Mucosa of descending colon (tissue), 3 donors: Measurements from ENCODE around the gene MED20. TPM values are rescaled to one million over a fixed set of nuclear protein-coding genes. Genes with fewer than 3 reads are reported as not detected.

ENCODE experiments used
- ATAC-seq: fragments of 200-7000 bp; cut with Tn5 transposase; one replicate; pipeline ENCODE4 v1.9.1; 2020; ENCODE audit warnings: mild to moderate bottlenecking, moderate library complexity
- DNase-seq, 3 donors: peaks; one replicate each; pipeline ENCODE4 v3.0.0-alpha.2; 2020
- H3K36me3 ChIP-seq: fragments of 200-600 bp; one replicate; pipeline ENCODE4 v1.8.0; 2021; ENCODE audit warnings: low read depth, mild to moderate bottlenecking
- H3K4me1 ChIP-seq: fragments of 200-600 bp; one replicate; pipeline ENCODE4 v1.8.0; 2021; ENCODE audit warnings: low read depth, mild to moderate bottlenecking
- H3K4me3 ChIP-seq: fragments of 200-600 bp; one replicate; pipeline ENCODE4 v1.8.0; 2021; ENCODE audit warnings: mild to moderate bottlenecking
- H3K9me3 ChIP-seq: fragments of 200-600 bp; one replicate; pipeline ENCODE4 v1.8.0; 2021; ENCODE audit warnings: mild to moderate bottlenecking
- intact Hi-C, 2 donors: fragments of 100-400 bp; cut with DNase I in 1 of 2; cut with micrococcal nuclease in 1 of 2; formaldehyde crosslinking; loops; one replicate each; pipeline versions ENCODE4 v1.11.0 to v1.11.1; 2022; cut with DNase I, micrococcal nuclease
- total RNA-seq, 3 donors: library from RNA; stranded (reverse); fragmentation: NEBNext Ultra II Directional in 2 of 3; extraction: Animal tissue kit (Norgen Biotek cat#: 25700) in 2 of 3; gene quantifications; one replicate each; pipeline versions ENCODE4 v1.2.1 to v1.2.4, GENCODE V29; 2021 to 2023
- TF ChIP-seq, protein P1 (sequence below): fragments of 200-600 bp; IDR thresholded peaks from one replicate; pipeline ENCODE4 v1.8.0; 2022; ENCODE audit warnings: antibody characterized with exemption, mild to moderate bottlenecking
- donor health status: DM: no; HTN: no; CAD: no; lungs with moderate emphysema.
- donor health status: DM: no; HTN: no; CAD: no.
- donor health status: DM: no; HTN: yes; CAD: no.

The MED20 gene
- total RNA-seq, 3 donors from 2014 or later = 15.5 to 21.2 (median 18.6) TPM

GRCh38 chr6:41931792-41932191, 10.9 kb upstream of the MED20 start:
- Histone ChIP-seq H3K36me3 (peaks cover 14% of the 10 kb centered on the region), H3K4me3 (no peak overlapping the region), H3K9me3 (no peaks in the 10 kb centered on the region), H3K4me1 (peaks cover 3% of the 10 kb centered on the region)
- intact Hi-C loops = no loop called here
- no peak for ATAC-seq
- TF ChIP-seq, protein P1, sequence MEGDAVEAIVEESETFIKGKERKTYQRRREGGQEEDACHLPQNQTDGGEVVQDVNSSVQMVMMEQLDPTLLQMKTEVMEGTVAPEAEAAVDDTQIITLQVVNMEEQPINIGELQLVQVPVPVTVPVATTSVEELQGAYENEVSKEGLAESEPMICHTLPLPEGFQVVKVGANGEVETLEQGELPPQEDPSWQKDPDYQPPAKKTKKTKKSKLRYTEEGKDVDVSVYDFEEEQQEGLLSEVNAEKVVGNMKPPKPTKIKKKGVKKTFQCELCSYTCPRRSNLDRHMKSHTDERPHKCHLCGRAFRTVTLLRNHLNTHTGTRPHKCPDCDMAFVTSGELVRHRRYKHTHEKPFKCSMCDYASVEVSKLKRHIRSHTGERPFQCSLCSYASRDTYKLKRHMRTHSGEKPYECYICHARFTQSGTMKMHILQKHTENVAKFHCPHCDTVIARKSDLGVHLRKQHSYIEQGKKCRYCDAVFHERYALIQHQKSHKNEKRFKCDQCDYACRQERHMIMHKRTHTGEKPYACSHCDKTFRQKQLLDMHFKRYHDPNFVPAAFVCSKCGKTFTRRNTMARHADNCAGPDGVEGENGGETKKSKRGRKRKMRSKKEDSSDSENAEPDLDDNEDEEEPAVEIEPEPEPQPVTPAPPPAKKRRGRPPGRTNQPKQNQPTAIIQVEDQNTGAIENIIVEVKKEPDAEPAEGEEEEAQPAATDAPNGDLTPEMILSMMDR = no peak
- no peak for DNase-seq

- H3K9me3 ChIP-seq = no peaks in the 10 kb centered on the region
- ATAC-seq (no peak), DNase-seq (no peak)
- intact Hi-C loops = loop anchor here (10.0 kb wide), 1 partner anchor 135 kb away; no protein-coding TSS in a partner anchor
- TF ChIP-seq, protein P1 = no peak
- H3K36me3 ChIP-seq = peaks cover 9% of the 10 kb centered on the region
- H3K4me1 ChIP-seq = no peaks in the 10 kb centered on the region
- no peak overlapping the region for H3K4me3 ChIP-seq
These were observed 9.0 kb upstream of the MED20 start for GRCh38 chr6:41929924-41930323.

DNA sequence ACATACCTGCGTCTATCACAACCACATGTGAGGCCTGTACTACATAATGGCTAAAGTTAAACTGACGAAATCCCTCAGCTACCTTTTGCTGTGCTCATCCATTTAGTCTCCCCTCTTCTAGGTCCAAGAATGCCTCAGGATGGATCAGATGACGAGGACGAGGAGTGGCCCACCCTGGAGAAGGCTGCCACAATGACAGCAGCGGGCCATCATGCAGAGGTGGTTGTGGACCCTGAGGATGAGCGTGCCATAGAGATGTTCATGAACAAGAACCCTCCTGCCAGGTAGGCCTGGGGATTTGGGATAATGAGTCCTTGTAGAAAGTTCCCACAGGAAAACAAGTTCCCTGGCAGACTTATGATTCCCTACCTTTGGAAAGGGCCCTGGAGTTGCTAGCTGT, 6.3 kb upstream of the MED20 start:
- Histone ChIP-seq H3K9me3 (no peaks in the 10 kb centered on the region), H3K4me3 (no peak overlapping the region), H3K36me3 (peaks cover 9% of the 10 kb centered on the region), H3K4me1 (peaks cover 6% of the 10 kb centered on the region)
- ATAC-seq (no peak), DNase-seq (no peak)
- TF ChIP-seq, protein P1 = no peak
- intact Hi-C loops = loop anchor here (10.0 kb wide), 1 partner anchor 132 kb away; no protein-coding TSS in a partner anchor

DNA sequence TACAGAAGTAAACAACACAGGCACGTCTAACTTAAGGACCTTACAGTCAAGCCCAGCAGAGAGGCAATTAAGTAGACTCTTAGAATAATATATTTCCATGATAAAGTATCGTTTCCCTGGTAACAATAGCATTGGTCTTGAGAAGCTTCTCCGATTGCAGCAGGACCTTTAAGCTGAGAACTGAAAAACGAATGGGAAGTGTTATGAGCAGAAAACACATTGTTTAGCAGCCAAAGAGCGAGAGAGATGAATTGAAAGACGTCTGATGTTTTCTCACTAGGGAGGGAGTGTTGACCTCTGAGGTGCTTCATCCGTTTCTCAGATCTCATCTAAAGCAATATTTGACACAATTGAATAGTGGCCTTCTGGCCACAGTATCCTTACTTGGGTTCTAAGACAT, 1.2 kb upstream of the MED20 start:
- intact Hi-C loops = loop anchor here (10.0 kb wide), 1 partner anchor 127 kb away; no protein-coding TSS in a partner anchor
- TF ChIP-seq, protein P1 = no peak

GRCh38 chr6:41921712-41921998, 716 bp upstream of the MED20 start:
- DNase-seq (no peak), ATAC-seq (peak; percentile 24)
- intact Hi-C loops = loop anchor here (10.0 kb wide), 1 partner anchor 127 kb away; no protein-coding TSS in a partner anchor
- TF ChIP-seq, protein P1 = no peak
- peaks cover 22% of the 10 kb centered on the region for H3K4me1 ChIP-seq
- H3K4me3 ChIP-seq = peak overlapping the region; percentile 67
- no peaks in the 10 kb centered on the region for H3K36me3 ChIP-seq
- H3K9me3 ChIP-seq = no peaks in the 10 kb centered on the region

More for the DNA sequence above, 1.2 kb upstream of the MED20 start:
- Histone ChIP-seq H3K4me1 (peaks cover 22% of the 10 kb centered on the region), H3K36me3 (no peaks in the 10 kb centered on the region), H3K4me3 (peak overlapping the region; percentile 67), H3K9me3 (no peaks in the 10 kb centered on the region)
- ATAC-seq (no peak), DNase-seq (no peak)

DNA sequence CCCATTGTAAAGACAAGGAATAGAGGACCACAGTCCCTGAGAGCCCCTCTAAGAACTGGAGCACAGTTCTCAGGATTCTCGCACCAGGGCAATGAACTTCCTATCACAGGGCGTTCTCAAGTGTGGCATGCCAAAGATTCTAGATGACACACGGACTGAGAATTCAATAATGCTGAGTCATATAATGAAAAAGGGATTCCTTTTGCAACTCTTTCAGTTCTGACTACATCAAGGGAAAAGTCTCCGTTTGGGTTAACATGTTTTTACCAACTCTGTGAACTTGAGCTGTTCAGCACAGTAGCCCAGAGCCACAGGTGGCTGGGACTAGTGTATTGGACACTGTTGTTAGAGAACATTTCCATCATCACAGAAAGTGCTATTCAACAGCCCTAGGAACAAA, 3.4 kb downstream of the MED20 start:
- no peaks in the 10 kb centered on the region for H3K36me3 ChIP-seq
- TF ChIP-seq, protein P1 = no peak
- H3K4me1 ChIP-seq = peaks cover 19% of the 10 kb centered on the region
- no peaks in the 10 kb centered on the region for H3K9me3 ChIP-seq
- DNase-seq (no peak), ATAC-seq (no peak)
- H3K4me3 ChIP-seq = no peak overlapping the region
- intact Hi-C loops = no loop called here
